HEK293 (cell line): ENCODE measurements around the gene PCCA.

ENCODE experiments used
- CTCF ChIP-seq: fragments of 450-650 bp; formaldehyde crosslinking; IDR thresholded peaks from 2 replicates; pipeline ENCODE4 v1.5.1; 2016; ENCODE audit warnings: missing biosample characterization, missing genetic modification characterization
- PATZ1 ChIP-seq: fragments of 450-650 bp; formaldehyde crosslinking; IDR thresholded peaks from 2 replicates; pipeline ENCODE4 v1.5.1; 2016; ENCODE audit warnings: missing biosample characterization, missing genetic modification characterization

- TF ChIP-seq PATZ1 (tag by site-specific recombination): no peak
- no peak for TF ChIP-seq CTCF (tag by site-specific recombination)
Observed at GRCh38 chr13:100523981-100524386, 435.1 kb downstream of the PCCA start.
